HG02588 (cell line): ENCODE measurements around the gene TMEM250.

Experiments
- ATAC-seq: cut with Tn5 transposase; IDR thresholded peaks from one replicate; pipeline ENCODE4 v1.9.1; 2021; ENCODE audit warnings: mild to moderate bottlenecking, moderate library complexity; ENCODE audit not compliant: unreplicated experiment

The TMEM250 gene

DNA sequence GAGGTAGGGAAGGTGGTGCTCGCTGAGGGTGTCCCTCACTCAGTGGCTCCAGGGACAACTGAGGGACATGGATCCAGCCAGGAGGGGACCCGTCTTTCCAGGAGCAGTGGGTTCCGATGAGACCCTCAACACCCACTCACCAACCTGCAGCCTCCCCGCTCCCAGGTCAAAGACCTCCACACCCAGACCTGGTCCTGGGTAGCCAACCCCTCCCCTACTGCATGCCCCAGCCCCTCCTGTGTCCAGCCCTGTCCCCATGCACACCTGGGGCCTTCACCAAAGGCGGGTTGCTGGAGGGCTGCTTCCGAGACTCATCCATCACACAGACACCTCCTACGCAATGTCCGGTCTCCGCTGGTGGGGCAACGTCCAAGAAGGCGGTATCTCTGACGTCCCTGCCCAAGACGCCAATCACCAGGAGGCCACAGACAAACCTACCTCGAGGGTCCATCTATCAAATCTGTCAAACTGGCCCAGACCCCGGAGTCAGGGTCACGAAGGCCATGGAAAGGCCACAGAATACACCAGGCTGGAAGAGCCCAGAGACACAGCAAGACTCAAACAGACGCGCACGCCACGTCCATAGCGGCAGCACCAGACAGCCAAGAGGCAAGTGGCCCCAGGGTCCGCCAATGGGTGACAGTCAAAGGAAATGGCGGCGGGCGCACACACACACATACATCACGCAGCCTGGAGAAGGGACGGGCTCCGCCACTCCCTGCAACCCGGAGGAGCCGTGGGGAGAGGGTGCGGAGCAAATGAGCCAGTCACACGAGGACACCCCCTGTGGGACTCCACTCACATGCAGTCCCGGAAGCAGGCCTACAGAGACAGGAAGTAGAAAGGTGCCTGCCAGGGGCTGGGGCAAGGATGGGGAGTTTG, 34.4 kb downstream of the TMEM250 start:
- ATAC-seq, result no peak

- no peak for ATAC-seq
Measured at GRCh38 chr9:136083558-136084062, 35.1 kb downstream of the TMEM250 start.

DNA sequence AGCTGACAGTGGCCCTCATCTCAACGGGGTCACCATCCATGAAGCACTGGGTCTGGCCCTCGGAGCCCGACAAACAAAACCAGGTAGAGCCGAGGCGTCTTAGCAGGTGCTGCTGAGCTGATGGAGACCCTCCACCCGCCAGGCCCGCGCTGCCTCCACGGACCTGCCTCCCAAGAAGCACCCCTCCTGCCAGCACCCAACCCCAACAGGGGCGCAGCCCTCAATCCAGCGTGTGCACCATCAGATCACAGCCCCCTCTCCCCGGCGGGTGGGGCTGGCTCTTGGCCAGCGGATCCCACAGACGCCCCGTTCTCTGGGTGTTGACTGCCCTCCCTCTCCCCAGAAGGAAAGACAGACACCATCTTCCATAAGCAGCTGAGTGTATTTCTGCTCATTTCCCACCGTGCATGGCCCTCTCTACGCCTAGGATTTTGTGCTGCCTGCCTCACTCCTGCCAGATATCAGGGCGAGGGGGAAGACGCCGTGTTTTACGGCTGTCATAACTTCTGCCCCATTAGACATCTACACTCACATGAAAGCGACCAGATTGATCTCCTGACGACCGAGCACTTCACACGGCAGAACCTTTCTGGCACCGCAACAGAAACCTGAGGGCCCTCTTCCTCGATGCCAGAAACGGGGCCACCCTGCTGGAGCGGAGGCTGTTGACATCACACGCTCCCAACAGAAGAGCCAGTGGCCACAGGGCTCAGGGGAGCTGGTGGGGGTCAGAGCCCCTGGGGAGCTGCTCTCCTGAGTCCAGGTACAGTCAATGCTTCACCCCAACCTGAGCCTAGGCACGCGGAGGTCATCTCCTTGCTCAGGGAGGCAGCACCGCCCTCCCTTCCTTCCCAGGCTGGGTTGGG, 35.9 kb downstream of the TMEM250 start:
- ATAC-seq, result no peak

GRCh38 chr9:136081826-136082495, 36.7 kb downstream of the TMEM250 start:
- no peak for ATAC-seq

- no peak for ATAC-seq
Measured at GRCh38 chr9:136081113-136081825, 37.4 kb downstream of the TMEM250 start.

GRCh38 chr9:136080716-136081112, 38.0 kb downstream of the TMEM250 start:
- ATAC-seq, result no peak

DNA sequence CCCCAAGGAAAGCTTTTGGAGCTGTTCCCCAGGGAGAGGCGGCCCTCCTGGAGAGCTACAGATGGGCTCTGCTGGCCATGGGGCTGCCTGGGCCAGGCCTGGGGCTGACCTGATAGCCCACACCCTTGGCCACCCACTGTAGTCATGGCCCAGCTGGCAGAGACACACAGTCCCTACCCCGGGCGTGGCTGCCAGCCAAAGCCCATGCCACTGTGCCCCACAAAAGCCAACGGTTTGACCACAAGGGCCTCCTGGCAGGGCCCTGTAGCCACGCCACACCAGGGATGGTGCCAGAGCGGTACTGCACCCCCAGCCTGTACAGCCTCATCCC, 38.8 kb downstream of the TMEM250 start:
- no peak for ATAC-seq

- ATAC-seq, result no peak
Measured at GRCh38 chr9:136079211-136079915, 39.3 kb downstream of the TMEM250 start.

DNA sequence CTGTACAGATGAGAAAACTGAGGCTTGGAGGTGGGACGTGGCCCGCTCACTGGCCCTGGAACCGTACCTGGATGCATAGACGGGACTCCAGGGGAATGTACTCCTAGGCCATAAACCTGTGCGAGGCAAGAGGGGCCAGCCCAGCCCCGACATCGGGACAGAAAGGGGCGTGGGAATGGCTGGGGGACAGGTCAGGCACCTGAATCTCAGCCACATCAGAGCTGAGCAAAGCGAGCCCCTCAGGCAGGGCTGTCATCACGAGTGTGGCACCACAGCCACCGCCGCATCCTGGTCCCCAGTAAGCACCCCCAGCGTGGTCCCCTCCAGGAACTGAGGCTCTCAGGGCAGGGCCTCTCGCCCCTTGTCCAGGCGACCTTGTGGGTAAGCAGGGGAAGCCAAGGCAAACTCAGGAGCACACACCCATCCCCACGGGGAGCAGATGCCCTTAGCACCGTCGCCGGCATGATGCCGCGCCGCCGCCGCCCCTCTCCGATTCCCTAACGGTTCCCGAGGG, 40.1 kb downstream of the TMEM250 start:
- ATAC-seq, result no peak

DNA sequence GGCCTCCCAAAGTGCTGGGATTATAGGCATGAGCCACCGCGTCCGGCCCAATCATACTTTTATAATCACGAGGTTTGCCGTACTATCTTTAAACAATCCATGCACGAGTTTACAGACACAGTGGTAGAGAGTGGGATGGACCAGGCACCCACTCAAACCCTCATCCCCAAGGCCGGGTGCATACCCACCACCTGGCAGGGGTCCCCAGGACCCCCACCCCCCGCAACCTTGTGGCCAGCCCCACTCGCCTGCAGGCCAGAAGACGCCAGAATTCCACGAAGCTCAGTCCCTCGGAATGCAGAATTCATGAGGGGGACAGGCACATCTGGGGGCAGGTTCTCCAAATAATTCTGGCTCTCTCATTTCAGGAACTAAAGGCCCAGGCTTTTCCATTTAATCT, 40.7 kb downstream of the TMEM250 start:
- no peak for ATAC-seq

DNA sequence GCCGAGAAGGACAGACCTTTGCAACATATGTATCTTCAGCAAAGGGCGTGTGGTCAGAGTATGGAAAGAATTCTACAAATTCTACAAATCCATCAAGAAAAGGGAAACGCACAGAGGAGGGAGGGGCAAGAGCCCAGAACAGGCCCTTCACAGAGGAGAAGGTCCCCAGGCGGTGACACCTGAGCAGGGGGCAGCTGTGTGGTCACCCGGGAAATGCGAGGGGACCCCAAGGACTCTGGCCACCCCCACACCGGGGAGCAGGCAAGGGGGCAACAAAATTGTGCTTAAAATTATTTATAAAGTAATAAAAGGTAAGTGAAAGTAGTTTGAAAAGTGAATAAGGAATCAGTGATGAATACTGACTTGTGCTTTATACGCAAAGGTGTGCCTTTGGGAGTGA, 41.2 kb downstream of the TMEM250 start:
- no peak for ATAC-seq

DNA sequence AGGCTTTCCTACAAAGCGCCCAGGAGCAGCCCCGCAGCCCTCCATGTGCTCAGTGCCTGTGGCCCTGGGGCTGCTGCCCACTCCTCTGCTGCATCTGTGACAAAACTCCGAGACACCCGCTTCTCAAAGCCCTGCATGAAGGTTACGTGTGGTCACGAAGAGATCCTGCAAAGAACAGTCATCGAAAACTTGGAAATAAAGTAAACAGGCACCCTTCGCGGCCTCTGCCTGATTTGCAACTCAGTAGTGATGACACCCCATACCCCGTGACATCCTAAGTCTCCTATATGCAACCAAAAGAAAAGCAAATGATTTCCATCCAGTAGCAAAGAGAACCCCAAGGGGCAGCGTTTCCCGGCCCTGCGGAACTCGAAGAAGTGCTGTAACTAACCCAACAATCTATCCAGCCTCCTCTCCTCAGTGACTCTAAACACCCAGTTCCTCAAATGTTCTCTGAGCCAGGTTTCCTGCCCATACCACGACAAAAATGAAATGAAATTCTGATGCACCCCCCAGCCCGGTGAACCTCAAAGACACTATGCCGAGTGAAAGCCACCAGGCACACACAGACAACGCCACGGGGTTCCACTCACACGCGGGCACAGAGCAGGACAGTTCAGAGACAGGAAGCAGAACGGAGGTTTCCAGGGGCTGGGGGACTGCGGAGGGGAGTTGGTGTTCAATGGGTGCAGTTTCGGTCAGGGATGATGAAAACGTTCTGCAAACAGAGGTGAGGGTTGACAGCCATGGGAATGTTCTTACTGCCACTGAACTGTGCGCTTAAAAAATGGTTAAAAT, 42.6 kb downstream of the TMEM250 start:
- ATAC-seq, result no peak

- no peak for ATAC-seq
Measured at GRCh38 chr9:136075134-136075841, 43.4 kb downstream of the TMEM250 start.

DNA sequence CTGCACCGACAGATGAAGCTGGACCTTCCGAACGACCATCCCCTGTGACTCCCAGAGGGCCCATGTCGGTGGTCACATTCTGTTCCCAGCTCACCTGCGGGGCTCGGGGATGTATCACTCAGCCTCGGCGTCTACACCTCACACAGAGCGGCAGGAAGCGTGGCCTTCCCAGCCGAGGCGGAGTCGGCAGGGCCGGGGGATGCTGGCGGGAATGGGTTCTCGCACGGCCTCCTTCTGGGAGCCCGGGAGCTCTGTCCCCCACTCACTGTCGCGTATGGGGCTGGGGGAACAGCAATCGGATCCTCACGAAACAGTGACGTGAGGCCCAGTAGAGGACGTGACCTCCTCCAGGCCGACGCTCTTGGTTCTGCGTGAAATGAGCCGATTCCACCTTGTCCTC, 44.0 kb downstream of the TMEM250 start:
- ATAC-seq, result no peak
